ENCODE results near the gene CRTC3. TPM values are rescaled to one million over a fixed set of nuclear protein-coding genes. Genes with fewer than 3 reads are reported as not detected.
A peak's percentile ranks its signal among the peaks of the same experiment; 100 is the strongest.

The CRTC3 gene
- total and polyA plus RNA-seq, 2 of the 4 experiments (the other 2 are of a cell fraction) = 4.7 to 14.8 TPM

DNA sequence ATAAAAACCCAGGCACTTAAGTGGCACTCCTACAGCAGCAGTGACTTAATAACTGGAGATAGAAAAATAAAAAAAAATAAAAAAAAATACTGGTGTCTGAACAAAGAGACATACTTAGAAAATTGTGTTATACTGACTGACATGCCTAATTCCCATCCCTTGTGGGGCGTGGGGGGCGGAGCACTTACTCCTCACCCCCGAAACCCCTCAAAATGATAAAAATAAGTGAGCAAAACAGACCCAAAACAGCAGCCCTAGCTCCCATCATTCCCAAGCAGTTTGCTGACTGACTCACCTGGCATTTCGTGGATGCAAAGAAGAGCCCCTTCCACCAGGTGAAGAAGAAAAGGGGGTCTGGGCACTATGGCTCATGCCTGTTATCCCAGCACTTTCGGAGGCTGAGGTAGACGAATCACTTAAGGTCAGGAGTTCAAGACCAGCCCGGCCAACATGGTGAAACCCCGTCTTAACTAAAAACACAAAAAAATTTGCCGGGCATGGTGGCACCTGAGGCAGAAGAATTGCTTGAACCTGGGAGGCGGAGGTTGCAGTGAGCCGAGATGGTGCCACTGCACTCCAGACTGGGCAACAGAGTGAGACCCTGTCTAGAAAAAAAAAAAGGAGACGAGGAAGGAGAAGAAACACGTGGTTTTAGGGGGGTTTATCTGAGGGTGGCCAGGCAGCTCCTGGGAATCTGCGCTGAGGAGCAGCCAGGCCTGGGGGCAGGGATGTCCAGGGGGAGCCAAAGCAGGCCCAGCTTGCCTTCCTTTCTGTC is 136.6 kb downstream of the CRTC3 start (continued):
- TF ChIP-seq ELK1 (IDR thresholded peaks at IDR 0.05; ENCODE audit: borderline replicate concordance, low read depth, low read length) = no peak

DNA sequence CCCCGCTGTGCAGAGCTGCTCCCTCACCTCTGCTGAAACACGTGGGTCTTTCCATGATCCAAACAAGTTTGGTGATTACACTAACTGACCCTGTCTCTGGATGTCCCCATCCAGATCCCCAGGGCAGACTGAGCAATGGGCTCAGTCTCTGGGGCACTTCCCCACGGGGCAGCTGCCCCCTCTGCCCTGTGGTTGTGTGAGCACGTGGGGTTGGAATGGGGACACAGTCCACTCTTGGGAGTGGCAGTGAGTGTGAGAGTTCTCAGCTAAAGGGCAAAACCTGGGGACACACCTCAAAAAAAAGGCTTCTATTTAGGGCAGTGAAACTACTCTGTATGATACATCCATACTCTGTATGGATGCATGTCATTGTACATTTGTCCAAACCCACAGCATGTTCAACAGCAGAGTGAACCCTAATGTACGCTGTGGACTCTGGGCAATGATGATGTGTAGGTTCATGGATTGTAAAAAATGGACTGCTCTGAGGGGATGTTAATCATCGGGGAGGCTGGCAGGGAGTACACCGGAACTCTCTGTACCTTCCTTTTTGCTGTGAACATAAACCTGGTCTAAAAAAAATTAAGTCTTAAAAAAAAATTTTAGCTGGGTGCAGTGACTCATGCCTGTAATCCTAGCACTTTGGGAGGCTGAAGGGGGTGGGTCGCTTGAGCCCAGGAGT is 137.5 kb downstream of the CRTC3 start:
- Histone ChIP-seq H2BK120ac (ENCODE audit: low read depth, low read length) (no peak overlapping the region), H3K56ac (ENCODE audit: extremely low read depth, insufficient read depth, low read length) (no peak overlapping the region), H3K9me3 (ENCODE audit: control insufficient read depth, insufficient read depth, low read length) (no peaks in the 10 kb centered on the region), H2BK5ac (ENCODE audit: low read depth, low read length, poor library complexity, severe bottlenecking) (no peak overlapping the region), H3K4me2 (ENCODE audit: low read depth, low read length) (no peak overlapping the region), H3K36me3 (ENCODE audit: control insufficient read depth, insufficient read depth, low read length) (no peaks in the 10 kb centered on the region), H2AK5ac (ENCODE audit: low read depth, low read length) (peak overlapping the region; percentile 60), H3K18ac (ENCODE audit: low read depth, low read length) (no peak overlapping the region), H2BK15ac (ENCODE audit: low read depth, low read length) (peak overlapping the region; percentile 12; the same call in 1 of the 3 replicates), H3K9ac (ENCODE audit: low read depth, low read length) (no peak overlapping the region), H2BK20ac (ENCODE audit: low read depth, low read length) (peak overlapping the region; percentile 77; the same call in 1 of the 2 replicates), H3K27ac (ENCODE audit: insufficient read depth, low read length) (no peak overlapping the region), H2AFZ (replicated peaks; ENCODE audit: low read length, poor library complexity) (peak overlapping the region; percentile 54), H3K27me3 (ENCODE audit: control insufficient read depth, insufficient read depth, low read length) (no peaks in the 10 kb centered on the region), H4K5ac (ENCODE audit: low read depth, low read length) (no peak overlapping the region; the same call in 1 of the 2 replicates), H4K91ac (ENCODE audit: insufficient read depth, low read depth, low read length) (0 out of 2 replicates have a peak overlapping the region, but pooled peaks have one; percentile 4), H4K20me1 (ENCODE audit: insufficient read depth, low read length) (no peaks in the 10 kb centered on the region), H3K14ac (replicated peaks; ENCODE audit: low read depth, low read length) (peak overlapping the region; percentile 70; the same call in 1 of the 2 replicates), H4K8ac (ENCODE audit: low read depth in 2 of 2, low read length in 2 of 2) (peak overlapping the region; percentile 23 to 27; a peak in 2 of 4 replicates), H3K79me1 (ENCODE audit: low read depth in 1 of 2, low read length in 2 of 2) (no peaks in the 10 kb centered on the region; a peak in 1 of 4 replicates), H3K23ac (ENCODE audit: low read depth, low read length) (0 out of 2 replicates have a peak overlapping the region, but pooled peaks have one; percentile 11), H2AK9ac (replicated peaks; ENCODE audit: low read depth, low read length, poor library complexity) (peak overlapping the region; percentile 22), H3K9me1 (ENCODE audit: insufficient read depth, low read length) (no peaks in the 10 kb centered on the region; the same call in 1 of the 2 replicates), H3K4me1 (ENCODE audit: control insufficient read depth, insufficient read depth, low read length) (peaks cover 10% of the 10 kb centered on the region), H3K4ac (ENCODE audit: low read depth, low read length) (peak overlapping the region; percentile 52; the same call in 1 of the 2 replicates), H3K4me3 (ENCODE audit: insufficient read depth, low read depth, low read length) (no peak overlapping the region)
- in situ Hi-C loops (cut with MboI; ENCODE audit: low sequenced_read_pairs) = no loop called here
- dilution Hi-C loops (cut with HindIII; ENCODE audit: low sequenced_read_pairs, unreplicated experiment) = no loop called here
- ATAC-seq (ENCODE audit: low read depth) (no peak), DNase-seq (no peak)
- BruUV-seq (replicated peaks) = no TSS peak
- POLR2A ChIA-PET (ENCODE audit: unreplicated experiment) = no interaction called here
- WGBS, 2 experiments (ENCODE audit: extremely low coverage in 2 of 2, insufficient read length in 1 of 2) = 82% methylated on average over 2 of the region's 8 CpGs; no CpG with 5 or more reads in 1 of the 2 experiments
- CTCF ChIA-PET = interaction anchor here (1.0 kb wide), 1 partner anchor 10 kb away, joined by 5 read pairs; no protein-coding TSS in a partner anchor
- intact Hi-C loops (cut with micrococcal nuclease) = no loop called here
- TF ChIP-seq POLR2A (IDR thresholded peaks at IDR 0.05; ENCODE audit: low read depth, low read length) = no peak
- TF ChIP-seq FOS (IDR thresholded peaks at IDR 0.05; ENCODE audit: low read depth, low read length) = no peak
- TF ChIP-seq NFE2L2 (IDR thresholded peaks at IDR 0.05; ENCODE audit: low read depth, low read length) = no peak
- TF ChIP-seq ELK1 (IDR thresholded peaks at IDR 0.05; ENCODE audit: borderline replicate concordance, low read depth, low read length) = no peak
- TF ChIP-seq, protein P1, sequence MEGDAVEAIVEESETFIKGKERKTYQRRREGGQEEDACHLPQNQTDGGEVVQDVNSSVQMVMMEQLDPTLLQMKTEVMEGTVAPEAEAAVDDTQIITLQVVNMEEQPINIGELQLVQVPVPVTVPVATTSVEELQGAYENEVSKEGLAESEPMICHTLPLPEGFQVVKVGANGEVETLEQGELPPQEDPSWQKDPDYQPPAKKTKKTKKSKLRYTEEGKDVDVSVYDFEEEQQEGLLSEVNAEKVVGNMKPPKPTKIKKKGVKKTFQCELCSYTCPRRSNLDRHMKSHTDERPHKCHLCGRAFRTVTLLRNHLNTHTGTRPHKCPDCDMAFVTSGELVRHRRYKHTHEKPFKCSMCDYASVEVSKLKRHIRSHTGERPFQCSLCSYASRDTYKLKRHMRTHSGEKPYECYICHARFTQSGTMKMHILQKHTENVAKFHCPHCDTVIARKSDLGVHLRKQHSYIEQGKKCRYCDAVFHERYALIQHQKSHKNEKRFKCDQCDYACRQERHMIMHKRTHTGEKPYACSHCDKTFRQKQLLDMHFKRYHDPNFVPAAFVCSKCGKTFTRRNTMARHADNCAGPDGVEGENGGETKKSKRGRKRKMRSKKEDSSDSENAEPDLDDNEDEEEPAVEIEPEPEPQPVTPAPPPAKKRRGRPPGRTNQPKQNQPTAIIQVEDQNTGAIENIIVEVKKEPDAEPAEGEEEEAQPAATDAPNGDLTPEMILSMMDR (conservative IDR thresholded peaks at IDR 0.05; ENCODE audit: low read depth, low read length) = no peak
- TF ChIP-seq RCOR1 (IDR thresholded peaks at IDR 0.05; ENCODE audit: insufficient replicate concordance, low read length) = no peak
- TF ChIP-seq BHLHE40 (IDR thresholded peaks at IDR 0.05; ENCODE audit: low read depth, low read length) = no peak
- TF ChIP-seq CEBPB (IDR thresholded peaks at IDR 0.05; ENCODE audit: low read depth, low read length) = no peak
- no peak for TF ChIP-seq MAFK (IDR thresholded peaks at IDR 0.05; ENCODE audit: low read depth, low read length)
